ENCODE measurements around the gene FOXN3. TPM values are rescaled to one million over a fixed set of nuclear protein-coding genes. Genes with fewer than 3 reads are reported as not detected.

FOXN3 gene
- total and polyA plus RNA-seq, 2 donors (not counting 3 experiments of a cell fraction or from before 2014, with no cell fraction given), result 16.9 to 41.8 TPM

GRCh38 chr14:89227496-89227836, 189.6 kb downstream of the FOXN3 start:
- FAIRE-seq (no peak), DNase-seq (ENCODE audit: low read depth, low spot score) (no peak)
- Histone ChIP-seq H3K4me1 (ENCODE audit: control insufficient read depth, extremely low read depth, insufficient read depth, low read length) (no peaks in the 10 kb centered on the region), H4K20me1 (replicated peaks; ENCODE audit: control insufficient read depth, extremely low read depth, insufficient read depth, low read length) (no peaks in the 10 kb centered on the region), H3K9me1 (replicated peaks; ENCODE audit: control insufficient read depth, extremely low read depth, insufficient read depth, low read length) (no peaks in the 10 kb centered on the region), H3K4me2 (ENCODE audit: insufficient read depth, low read length) (no peak overlapping the region), H3K27ac (ENCODE audit: insufficient read depth, low read depth, low read length) (no peak overlapping the region), H3K9me3 (replicated peaks; ENCODE audit: control insufficient read depth, insufficient read depth, low read length) (no peaks in the 10 kb centered on the region), H3K27me3 (ENCODE audit: control insufficient read depth in 2 of 2, insufficient read depth in 2 of 2, low read length in 2 of 2) (no peaks in the 10 kb centered on the region), H3K4me3 (replicated peaks in 1 of 3; ENCODE audit: insufficient read depth in 1 of 3, low read depth in 1 of 3, low read length in 3 of 3) (no peak overlapping the region), H3K79me2 (ENCODE audit: control insufficient read depth, insufficient read depth, low read length) (no peaks in the 10 kb centered on the region), H3K36me3 (ENCODE audit: control insufficient read depth in 2 of 2, extremely low read depth in 1 of 2, insufficient read depth in 2 of 2, low read length in 2 of 2) (no peaks in the 10 kb centered on the region), H3K9ac (replicated peaks; ENCODE audit: extremely low read depth, insufficient read depth, low read length) (no peak overlapping the region), H2AFZ (ENCODE audit: low read depth, low read length) (no peak overlapping the region)
- no TSS peak for BruUV-seq (replicated peaks)
- TF ChIP-seq MAX (IDR thresholded peaks at IDR 0.05; ENCODE audit: insufficient read depth, insufficient read length) (no peak), JUN (IDR thresholded peaks at IDR 0.05; ENCODE audit: borderline replicate concordance, insufficient read depth, insufficient read length, low read depth) (no peak), MYC (IDR thresholded peaks at IDR 0.05; ENCODE audit: low read depth, low read length) (no peak), POLR2A (IDR thresholded peaks at IDR 0.05; ENCODE audit: low read depth, low read length) (no peak), POLR2AphosphoS5 (IDR thresholded peaks at IDR 0.05; ENCODE audit: insufficient read depth, low read depth, low read length) (no peak), CTCF (IDR thresholded peaks at IDR 0.05; ENCODE audit: extremely low read depth in 1 of 2, insufficient read depth in 1 of 2, low read depth in 1 of 2, low read length in 2 of 2) (no peak), FOS (IDR thresholded peaks at IDR 0.05; ENCODE audit: borderline replicate concordance, insufficient read depth, low read length) (no peak), EZH2 (IDR thresholded peaks at IDR 0.05; ENCODE audit: borderline replicate concordance, low read depth, low read length, severe bottlenecking) (no peak), GATA2 (IDR thresholded peaks at IDR 0.05; ENCODE audit: insufficient read depth, insufficient read length, low read depth, low read length) (no peak)
- dilution Hi-C loops (cut with MboI; ENCODE audit: extremely low pct_ligation_motif_present, low sequenced_read_pairs) (no loop called here), intact Hi-C loops (cut with micrococcal nuclease) (loop anchor here (10.0 kb wide), 1 partner anchor 183 kb away; no protein-coding TSS in a partner anchor)
- CTCF ChIA-PET, result no interaction called here
- POLR2A ChIA-PET, result no interaction called here
